Stimulated activated naive B cell treated with anti-CD40 and anti-IgM and Interleukin-4, amounts not matched to agents 10 μg/mL and 1 μg/mL and 100 μg/mL, for 72 hours (primary cell): ENCODE results near the gene KLHL1.
"Not testable (repeated sequence)": the region's sequence is repeated elsewhere in the genome, so short reads cannot be mapped to it uniquely, and the experiment has no call there.

Experiments
- ATAC-seq, 2 donors: fragments of 150-1000 bp; cut with Tn5 transposase; replicated peaks; 2 replicates each; pipeline ENCODE4 v1.10.0; 2021; ENCODE audit warnings: moderate library complexity in 1 of 2
- DNase-seq: peaks from one replicate; pipeline ENCODE4 v3.0.0; 2021
- H3K27ac Mint-ChIP-seq: one replicate; pipeline ENCODE4 v1.8.0; 2022; ENCODE audit warnings: mild to moderate bottlenecking, mixed read lengths
- H3K27me3 Mint-ChIP-seq, 2 donors: one replicate each; pipeline ENCODE4 v1.8.0; 2022; ENCODE audit warnings: mixed read lengths in 2 of 2
- H3K36me3 Mint-ChIP-seq, 2 donors: one replicate each; pipeline ENCODE4 v1.8.0; 2022; ENCODE audit warnings: mixed read lengths in 2 of 2, mild to moderate bottlenecking in 1 of 2
- H3K4me1 Mint-ChIP-seq, 2 donors: one replicate each; pipeline ENCODE4 v1.8.0; 2022; ENCODE audit warnings: mixed read lengths in 2 of 2, mild to moderate bottlenecking in 1 of 2
- H3K4me3 Mint-ChIP-seq, 2 donors: one replicate each; pipeline ENCODE4 v1.8.0; 2022; ENCODE audit warnings: mild to moderate bottlenecking in 2 of 2, mixed read lengths in 2 of 2, moderate library complexity in 1 of 2
- H3K9me3 Mint-ChIP-seq, 2 donors: one replicate each; pipeline ENCODE4 v1.8.0; 2022; ENCODE audit warnings: mixed read lengths in 2 of 2, mild to moderate bottlenecking in 1 of 2

KLHL1 gene

GRCh38 chr13:70108356-70109105 is at the start of gene KLHL1:
Gene KLHL1 (minus strand): TSS chr13:70108452. CDS start chr13:70107699, 753 bp downstream.
- no peaks in the 10 kb centered on the region for H3K4me1 Mint-ChIP-seq
- ATAC-seq (no peak), DNase-seq (no peak)
- peaks cover 0 to 8% of the 10 kb centered on the region in 2 donors for H3K27me3 Mint-ChIP-seq
- H3K27ac Mint-ChIP-seq, result no peak within 1 kb of the TSS
- H3K9me3 Mint-ChIP-seq, result no peaks in the 10 kb centered on the region
- no peaks in the 10 kb centered on the region for H3K36me3 Mint-ChIP-seq
- H3K4me3 Mint-ChIP-seq, result no peak within 1 kb of the TSS

- H3K27me3 Mint-ChIP-seq, H3K4me1 Mint-ChIP-seq, H3K27ac Mint-ChIP-seq, DNase-seq, ATAC-seq, H3K9me3 Mint-ChIP-seq, H3K36me3 Mint-ChIP-seq, H3K4me3 Mint-ChIP-seq: not testable (repeated sequence)
Observed at GRCh38 chr13:70142658-70143057, 34.4 kb upstream of the KLHL1 start.

- ATAC-seq, result no peak
- peaks cover 0 to 4% of the 10 kb centered on the region in 2 donors for H3K9me3 Mint-ChIP-seq
- H3K27ac Mint-ChIP-seq, result no peak overlapping the region
- no peak overlapping the region for H3K4me3 Mint-ChIP-seq
- no peaks in the 10 kb centered on the region for H3K27me3 Mint-ChIP-seq
- H3K4me1 Mint-ChIP-seq, result no peaks in the 10 kb centered on the region
- DNase-seq, result no peak
- no peaks in the 10 kb centered on the region for H3K36me3 Mint-ChIP-seq
Observed at GRCh38 chr13:70128098-70128497, 19.8 kb upstream of the KLHL1 start.

GRCh38 chr13:70125693-70126092 is 17.4 kb upstream of the KLHL1 start:
- Mint-ChIP-seq H3K9me3 (peaks cover 0 to 4% of the 10 kb centered on the region in 2 donors), H3K4me1 (no peaks in the 10 kb centered on the region), H3K4me3 (no peak overlapping the region), H3K36me3 (no peaks in the 10 kb centered on the region), H3K27ac (no peak overlapping the region), H3K27me3 (no peaks in the 10 kb centered on the region)
- DNase-seq (no peak), ATAC-seq (no peak)

- no peak overlapping the region for H3K4me3 Mint-ChIP-seq
- no peaks in the 10 kb centered on the region for H3K27me3 Mint-ChIP-seq
- DNase-seq, result no peak
- H3K27ac Mint-ChIP-seq, result no peak overlapping the region
- no peak for ATAC-seq
- H3K9me3 Mint-ChIP-seq, result peaks cover 0 to 2% of the 10 kb centered on the region in 2 donors
- no peaks in the 10 kb centered on the region for H3K4me1 Mint-ChIP-seq
- H3K36me3 Mint-ChIP-seq, result no peaks in the 10 kb centered on the region
Observed at GRCh38 chr13:70117338-70117905, 9.2 kb upstream of the KLHL1 start.

GRCh38 chr13:70107498-70108281 is 562 bp downstream of the KLHL1 start, which contains the start of gene ATXN8OS:
Gene ATXN8OS (plus strand): TSS chr13:70107826.
- DNase-seq, result no peak
- H3K4me1 Mint-ChIP-seq, result no peaks in the 10 kb centered on the region
- H3K27ac Mint-ChIP-seq, result no peak within 1 kb of the TSS
- ATAC-seq, result no peak
- peaks cover 0 to 8% of the 10 kb centered on the region in 2 donors for H3K27me3 Mint-ChIP-seq
- no peaks in the 10 kb centered on the region for H3K9me3 Mint-ChIP-seq
- H3K4me3 Mint-ChIP-seq, result no peak within 1 kb of the TSS
- H3K36me3 Mint-ChIP-seq, result no peaks in the 10 kb centered on the region

GRCh38 chr13:70107125-70107497 is 1.1 kb downstream of the KLHL1 start:
- Mint-ChIP-seq H3K27ac (no peak overlapping the region), H3K4me3 (no peak overlapping the region), H3K27me3 (peaks cover 0 to 8% of the 10 kb centered on the region in 2 donors), H3K4me1 (no peaks in the 10 kb centered on the region), H3K9me3 (no peaks in the 10 kb centered on the region), H3K36me3 (no peaks in the 10 kb centered on the region)
- no peak for DNase-seq
- ATAC-seq, result no peak

- H3K27ac Mint-ChIP-seq, result no peak overlapping the region
- no peaks in the 10 kb centered on the region for H3K9me3 Mint-ChIP-seq
- peaks cover 0 to 8% of the 10 kb centered on the region in 2 donors for H3K27me3 Mint-ChIP-seq
- DNase-seq (no peak), ATAC-seq (no peak)
- no peak overlapping the region for H3K4me3 Mint-ChIP-seq
- no peaks in the 10 kb centered on the region for H3K4me1 Mint-ChIP-seq
- no peaks in the 10 kb centered on the region for H3K36me3 Mint-ChIP-seq
Observed at GRCh38 chr13:70104481-70104880, 3.8 kb downstream of the KLHL1 start.

GRCh38 chr13:70098669-70099068 is 9.6 kb downstream of the KLHL1 start:
- ATAC-seq (no peak), DNase-seq (no peak)
- Mint-ChIP-seq H3K36me3 (no peaks in the 10 kb centered on the region), H3K4me3 (no peak overlapping the region), H3K4me1 (no peaks in the 10 kb centered on the region), H3K27ac (no peak overlapping the region), H3K27me3 (no peaks in the 10 kb centered on the region), H3K9me3 (peaks cover 0 to 2% of the 10 kb centered on the region in 2 donors)

GRCh38 chr13:70090036-70090723 is 18.1 kb downstream of the KLHL1 start:
- Mint-ChIP-seq H3K36me3 (no peaks in the 10 kb centered on the region), H3K4me1 (no peaks in the 10 kb centered on the region), H3K27ac (no peak overlapping the region), H3K9me3 (peaks cover 4 to 7% of the 10 kb centered on the region in 2 donors), H3K4me3 (no peak overlapping the region), H3K27me3 (no peaks in the 10 kb centered on the region)
- DNase-seq (no peak), ATAC-seq (no peak)

- Mint-ChIP-seq H3K9me3 (peaks cover 7 to 8% of the 10 kb centered on the region in 2 donors), H3K4me3 (no peak overlapping the region), H3K36me3 (no peaks in the 10 kb centered on the region), H3K27me3 (no peaks in the 10 kb centered on the region), H3K4me1 (no peaks in the 10 kb centered on the region), H3K27ac (no peak overlapping the region)
- DNase-seq (no peak), ATAC-seq (no peak)
Observed at GRCh38 chr13:70088926-70089325, 19.3 kb downstream of the KLHL1 start.

GRCh38 chr13:70087247-70087646 is 21.0 kb downstream of the KLHL1 start:
- H3K27ac Mint-ChIP-seq, result no peak overlapping the region
- ATAC-seq, result no peak
- no peak overlapping the region for H3K4me3 Mint-ChIP-seq
- DNase-seq, result no peak
- no peaks in the 10 kb centered on the region for H3K27me3 Mint-ChIP-seq
- peaks cover 7 to 8% of the 10 kb centered on the region in 2 donors for H3K9me3 Mint-ChIP-seq
- H3K4me1 Mint-ChIP-seq, result no peaks in the 10 kb centered on the region
- no peaks in the 10 kb centered on the region for H3K36me3 Mint-ChIP-seq

GRCh38 chr13:70080012-70080411 is 28.2 kb downstream of the KLHL1 start:
- no peaks in the 10 kb centered on the region for H3K4me1 Mint-ChIP-seq
- no peaks in the 10 kb centered on the region for H3K27me3 Mint-ChIP-seq

GRCh38 chr13:70054572-70054971 is 53.7 kb downstream of the KLHL1 start:
- ATAC-seq, result no peak
- no peaks in the 10 kb centered on the region for H3K36me3 Mint-ChIP-seq
- H3K4me1 Mint-ChIP-seq, result no peaks in the 10 kb centered on the region
- peaks cover 15 to 19% of the 10 kb centered on the region in 2 donors for H3K9me3 Mint-ChIP-seq
- no peak overlapping the region for H3K27ac Mint-ChIP-seq
- no peak for DNase-seq
- H3K27me3 Mint-ChIP-seq, result no peaks in the 10 kb centered on the region
- no peak overlapping the region for H3K4me3 Mint-ChIP-seq

More at GRCh38 chr13:70080012-70080411, 28.2 kb downstream of the KLHL1 start:
- Mint-ChIP-seq H3K9me3 (peaks cover 5 to 6% of the 10 kb centered on the region in 2 donors), H3K27ac (no peak overlapping the region), H3K36me3 (no peaks in the 10 kb centered on the region), H3K4me3 (no peak overlapping the region)
- ATAC-seq, result no peak
- no peak for DNase-seq
